HG02885 (cell line): Measurements from ENCODE around the gene HDGFL3.
"Not testable (repeated sequence)": the region's sequence is repeated elsewhere in the genome, so short reads cannot be mapped to it uniquely, and the experiment has no call there.

Source experiments
- ATAC-seq: cut with Tn5 transposase; IDR thresholded peaks from one replicate; pipeline ENCODE4 v1.9.1; 2021; ENCODE audit warnings: mild to moderate bottlenecking; ENCODE audit not compliant: unreplicated experiment, poor library complexity

Gene HDGFL3

DNA sequence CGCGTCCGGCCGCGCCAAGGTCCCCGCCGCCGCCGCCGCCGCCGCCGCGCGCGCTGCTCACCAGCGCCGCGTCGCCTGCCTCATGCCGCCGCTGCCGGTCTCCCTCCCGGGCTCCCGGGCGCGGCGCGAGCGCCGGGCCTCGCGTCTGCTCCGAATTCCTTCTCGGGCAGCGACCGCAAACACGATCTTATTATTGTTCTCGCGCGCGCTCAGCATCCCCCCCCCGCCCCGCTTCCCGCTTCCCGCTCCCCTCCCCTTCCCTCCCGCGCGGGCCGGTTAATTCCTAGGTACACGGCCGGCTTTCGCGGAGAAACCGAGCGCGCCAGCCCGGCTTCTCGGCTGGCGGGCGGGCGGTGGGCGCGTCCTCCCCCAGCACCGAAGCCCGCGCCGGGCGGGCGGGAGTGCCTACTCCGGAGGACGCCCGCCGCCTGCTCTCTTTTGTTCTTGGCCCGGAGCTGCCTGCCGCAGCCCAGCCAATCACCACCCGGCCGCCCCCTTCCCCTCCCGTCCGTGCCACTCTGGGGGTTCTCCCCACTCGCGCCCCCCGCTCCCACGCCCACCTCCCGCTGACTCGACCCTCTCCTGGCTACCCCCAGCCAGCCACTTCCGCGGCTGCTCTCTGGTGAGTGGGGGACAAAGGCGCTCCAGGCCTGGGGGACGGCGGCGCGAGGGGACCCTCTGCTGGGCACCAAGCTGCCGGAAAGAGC, at the start of gene HDGFL3:
Gene HDGFL3, minus strand, starts transcription at position 164 of the 707 bp plus-strand sequence. CDS start 409 bp downstream, outside the sequence.
- ATAC-seq: peak; percentile 44

DNA sequence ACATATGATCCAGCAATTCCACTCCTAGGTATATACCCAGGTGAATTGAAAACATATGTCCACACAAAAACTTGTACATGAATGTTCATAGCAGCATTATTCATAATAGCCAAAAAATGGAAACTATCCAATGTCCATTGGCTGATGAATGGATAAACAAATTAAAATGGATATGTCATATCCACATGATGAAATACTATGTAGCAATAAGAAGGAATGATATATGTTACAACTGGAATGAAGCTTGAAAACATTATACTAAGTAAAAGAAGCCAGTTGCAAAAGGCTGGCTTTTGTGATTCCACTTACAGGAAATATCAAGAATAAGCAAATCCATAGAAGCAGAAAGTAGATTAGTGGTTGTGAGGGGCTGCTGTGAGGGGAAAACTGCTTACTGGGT, 43.2 kb upstream of the HDGFL3 start:
- ATAC-seq: no peak

DNA sequence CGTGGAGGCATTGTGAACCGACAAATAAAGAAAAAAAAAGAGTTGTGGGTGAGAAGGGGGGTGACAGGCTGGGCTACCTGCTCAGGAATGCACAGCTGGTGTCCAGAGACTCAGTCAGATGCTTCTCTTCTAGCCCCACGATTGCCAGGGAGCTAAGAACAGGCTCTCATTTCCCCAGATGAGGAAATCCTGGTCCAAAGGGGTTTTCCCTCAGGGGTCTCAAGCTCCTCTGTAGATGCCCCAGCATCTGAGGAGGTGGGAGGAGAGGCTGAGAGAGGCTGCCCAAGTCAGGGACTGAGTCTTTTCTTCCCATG, 41.4 kb upstream of the HDGFL3 start:
- no peak for ATAC-seq

DNA sequence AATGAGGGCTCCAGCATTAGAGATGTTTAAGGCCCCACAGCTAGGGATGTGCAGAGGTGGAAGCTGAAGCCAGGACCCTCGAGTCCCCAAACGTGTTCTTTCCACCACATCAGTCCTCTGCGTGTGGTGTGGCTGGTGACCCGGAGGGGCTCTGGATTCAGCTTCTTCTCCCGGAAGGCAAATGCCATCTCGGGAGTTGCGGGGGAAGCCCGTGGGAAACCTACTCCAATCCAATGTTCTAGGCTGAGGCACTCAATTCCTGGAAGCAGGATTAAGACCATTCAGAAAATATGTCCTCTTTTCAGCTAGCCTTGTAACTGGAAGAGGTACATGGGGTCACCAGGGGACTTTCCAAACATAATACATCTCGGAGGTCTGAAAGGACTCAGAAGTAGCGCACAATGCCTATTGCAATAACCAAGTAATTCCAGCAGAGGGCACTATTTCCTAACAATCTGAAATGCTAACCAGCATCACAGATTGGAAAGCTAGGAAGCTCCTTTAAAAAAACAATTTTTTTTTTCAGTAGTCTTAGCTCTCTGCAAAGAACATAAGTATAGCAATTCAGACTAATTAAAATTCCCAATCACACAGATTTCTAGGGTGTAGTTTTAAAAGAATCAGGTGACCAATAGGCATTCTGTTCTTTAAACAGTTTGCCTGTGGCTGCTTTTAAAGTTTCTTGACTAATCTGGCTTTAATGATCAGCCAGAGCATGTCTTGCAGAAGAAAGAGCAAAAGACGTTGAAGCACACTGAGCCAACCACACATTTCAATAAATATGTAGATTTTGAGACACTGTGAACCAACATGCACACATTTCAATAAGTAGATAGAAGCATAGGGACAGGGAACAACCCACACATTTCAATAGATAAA, 40.8 kb upstream of the HDGFL3 start:
- ATAC-seq: no peak

DNA sequence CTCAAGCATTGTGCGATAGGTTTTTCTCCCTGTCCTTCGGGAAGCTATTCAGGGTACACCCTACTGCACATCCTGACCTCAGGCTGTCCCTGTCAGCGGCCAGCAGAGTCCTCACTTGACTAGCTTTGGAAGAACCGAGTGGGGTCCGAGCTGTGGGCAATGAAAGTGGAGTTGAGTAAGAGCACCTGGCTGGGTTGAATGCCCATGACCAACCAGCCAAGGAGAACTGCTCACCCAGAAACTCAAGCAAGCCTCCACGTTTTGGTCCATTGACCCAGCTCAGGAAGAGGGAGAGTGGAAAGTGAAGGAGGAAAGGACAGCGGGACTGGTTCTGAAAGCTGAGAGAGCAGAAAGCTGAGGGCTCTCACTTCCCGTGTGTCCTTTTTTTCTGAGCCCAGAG, 36.0 kb upstream of the HDGFL3 start:
- no peak for ATAC-seq

DNA sequence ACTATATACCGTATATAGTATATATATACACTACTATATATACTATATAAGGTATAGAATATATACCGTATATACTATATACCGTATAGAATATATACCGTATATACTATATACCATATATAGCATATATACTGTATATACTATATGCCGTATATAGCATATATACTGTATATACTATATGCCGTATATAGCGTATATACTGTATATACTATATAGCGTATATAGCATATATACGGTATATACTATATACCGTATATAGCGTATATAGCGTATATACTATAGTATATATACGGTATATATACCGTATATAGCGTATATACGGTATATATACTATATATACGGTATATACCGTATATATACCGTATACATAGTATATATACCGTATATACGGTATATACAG, 22.6 kb upstream of the HDGFL3 start:
- ATAC-seq: no peak

DNA sequence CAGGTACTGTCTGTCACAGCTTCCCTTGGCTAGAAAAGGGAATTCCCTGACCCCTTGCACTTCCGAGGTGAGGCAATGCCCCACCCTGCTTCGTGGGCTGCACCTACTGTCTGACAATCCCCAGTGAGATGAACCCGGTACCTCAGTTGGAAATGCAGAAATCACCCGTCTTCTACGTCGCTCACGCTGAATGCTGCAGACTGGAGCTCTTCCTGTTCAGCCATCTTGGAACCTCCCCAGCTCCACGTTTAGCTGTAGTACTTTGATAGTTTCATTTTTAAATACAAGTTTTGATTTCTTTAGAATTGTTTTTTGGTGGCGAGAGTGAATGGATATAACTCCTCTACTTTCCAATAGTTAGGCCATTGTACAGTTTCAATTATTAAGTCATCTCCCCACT, 17.8 kb upstream of the HDGFL3 start:
- ATAC-seq: no peak

DNA sequence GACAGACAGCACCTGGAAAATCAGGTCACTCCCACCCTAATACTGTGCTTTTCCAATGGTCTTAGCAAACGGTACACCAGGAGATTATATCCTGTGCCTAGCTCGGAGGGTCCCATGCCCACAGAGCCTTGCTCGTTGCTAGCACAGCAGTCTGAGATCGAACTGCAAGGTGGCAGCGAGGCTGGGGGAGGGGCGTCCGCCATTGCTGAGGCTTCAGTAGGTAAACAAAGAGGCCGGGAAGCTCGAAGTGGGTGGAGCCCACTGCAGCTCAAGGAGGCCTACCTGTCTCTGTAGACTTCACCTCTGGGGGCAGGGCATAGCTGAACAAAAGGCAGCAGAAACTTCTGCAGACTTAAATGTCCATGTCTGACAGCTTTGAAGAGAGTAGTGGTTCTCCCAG, 14.2 kb upstream of the HDGFL3 start:
- not testable (repeated sequence) for ATAC-seq

DNA sequence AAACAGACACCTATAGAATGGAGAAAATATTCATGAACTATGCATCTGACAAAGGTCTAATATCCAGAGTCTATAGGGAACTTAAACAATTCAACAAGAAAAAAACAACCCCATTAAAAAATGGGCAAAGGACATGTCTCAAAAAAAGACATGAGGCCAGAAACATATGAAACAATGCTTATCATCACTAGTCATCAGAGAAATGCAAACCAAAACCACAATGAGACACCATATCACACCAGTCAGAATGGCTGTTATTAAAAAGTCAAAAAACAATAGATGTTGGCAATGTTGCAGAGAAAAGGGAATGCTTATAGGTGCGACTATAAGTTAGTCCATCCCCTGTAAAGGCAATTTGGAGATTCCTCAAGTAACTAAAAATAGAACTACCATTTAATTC, 11.4 kb upstream of the HDGFL3 start:
- no peak for ATAC-seq

DNA sequence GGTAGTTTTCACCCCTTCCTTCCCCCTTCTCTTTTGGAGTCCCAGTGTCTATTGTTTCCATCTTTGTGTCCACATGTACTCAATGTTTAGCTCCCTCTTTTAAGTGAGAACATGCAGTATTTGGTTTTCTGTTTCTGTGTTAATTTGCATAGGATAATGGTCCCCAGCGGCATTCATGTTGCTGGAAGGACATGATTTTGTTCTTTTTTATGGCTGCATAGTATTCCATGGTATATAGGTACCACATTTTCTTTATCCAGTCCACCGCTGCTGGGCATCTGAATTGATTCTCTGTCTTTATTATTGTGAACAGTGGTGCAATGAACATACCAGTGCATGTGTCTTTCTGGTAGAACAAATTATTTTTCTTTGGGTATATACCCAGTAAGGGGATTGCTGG, 7.7 kb upstream of the HDGFL3 start:
- no peak for ATAC-seq

DNA sequence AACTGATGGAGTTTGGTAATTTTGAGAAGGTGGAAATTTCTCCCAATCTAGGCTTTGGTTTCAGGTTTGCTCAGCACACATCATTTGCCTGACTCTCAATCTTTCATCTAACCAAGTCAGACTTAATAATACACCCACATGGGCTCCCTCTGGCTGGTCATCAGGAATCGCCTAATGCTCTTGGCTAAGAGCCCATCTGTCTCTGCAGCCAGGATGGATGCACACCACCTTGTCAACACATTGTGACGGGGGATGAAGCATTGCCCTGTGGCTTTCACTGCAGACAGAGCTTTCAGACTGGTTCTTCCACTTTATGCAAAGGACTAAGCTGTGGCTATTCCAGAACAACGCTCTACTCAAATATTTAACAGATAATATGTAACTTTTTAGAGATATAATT, 3.0 kb upstream of the HDGFL3 start:
- ATAC-seq: no peak

DNA sequence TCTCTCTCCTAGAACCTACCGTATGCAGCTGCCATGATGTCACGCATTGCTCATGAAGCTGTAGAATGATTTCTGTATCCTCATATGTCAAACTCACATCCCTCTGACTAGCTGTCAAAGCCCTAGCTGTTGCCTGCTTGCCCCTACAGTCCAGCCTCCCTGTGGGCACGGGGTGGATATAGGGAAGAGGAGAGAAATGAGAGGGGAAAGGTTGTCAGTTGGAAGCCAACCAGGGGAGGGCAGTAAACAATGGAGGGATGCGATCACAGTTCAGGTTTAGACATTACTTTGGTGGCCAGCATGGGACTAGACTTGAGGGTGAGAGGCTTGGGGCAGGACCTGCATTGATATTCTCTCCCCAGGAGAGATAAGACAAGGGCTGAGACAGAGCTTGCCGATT, 1.7 kb upstream of the HDGFL3 start:
- ATAC-seq: no peak

DNA sequence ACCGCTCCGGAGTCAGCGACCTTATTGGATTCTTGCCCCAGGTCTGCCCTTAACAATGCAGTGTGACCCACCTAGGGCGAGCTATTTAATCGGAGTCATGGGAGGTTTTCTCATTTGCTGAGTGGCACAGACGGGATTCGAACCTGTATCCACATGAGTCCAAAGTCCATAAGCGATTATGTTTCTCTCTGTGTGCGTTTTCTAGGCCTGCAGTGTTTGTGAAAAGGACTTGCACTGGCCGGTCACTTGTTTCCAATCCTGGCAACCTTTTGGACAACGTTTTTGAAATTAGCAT, 691 bp upstream of the HDGFL3 start:
- ATAC-seq: no peak

DNA sequence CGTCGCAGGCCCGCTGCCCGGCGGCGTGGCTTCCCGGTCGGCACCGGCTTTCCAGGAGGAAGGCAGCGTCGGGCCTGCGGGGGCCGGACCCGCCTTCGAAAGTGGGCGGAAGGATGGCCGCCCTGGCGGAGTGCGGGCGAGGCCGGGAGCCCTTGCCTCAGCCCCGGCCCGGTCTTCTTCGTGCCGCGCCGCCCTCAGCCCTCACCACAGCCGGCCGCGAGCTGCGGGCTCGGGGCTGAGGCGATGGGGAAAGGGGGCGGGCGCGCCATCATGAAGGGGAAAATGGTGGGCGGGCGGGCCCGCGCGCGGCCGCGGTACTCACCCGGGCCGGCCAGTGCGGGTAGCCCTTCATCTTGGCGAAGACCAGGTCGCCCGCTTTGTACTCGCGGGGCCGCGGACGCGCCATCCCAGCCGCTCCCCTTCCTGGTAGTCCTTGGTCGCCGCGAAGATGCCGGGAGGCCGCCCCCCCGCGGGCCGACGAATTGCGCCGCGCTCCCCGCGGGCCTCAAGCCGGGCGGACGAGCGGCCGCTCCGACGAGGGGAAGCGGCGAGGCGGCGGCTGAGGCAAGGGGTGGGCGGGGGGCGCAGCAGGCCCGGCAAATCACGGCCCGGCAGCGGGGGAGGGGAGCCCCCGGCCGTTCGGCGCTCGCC, 489 bp downstream of the HDGFL3 start:
- peak; percentile 34 for ATAC-seq

DNA sequence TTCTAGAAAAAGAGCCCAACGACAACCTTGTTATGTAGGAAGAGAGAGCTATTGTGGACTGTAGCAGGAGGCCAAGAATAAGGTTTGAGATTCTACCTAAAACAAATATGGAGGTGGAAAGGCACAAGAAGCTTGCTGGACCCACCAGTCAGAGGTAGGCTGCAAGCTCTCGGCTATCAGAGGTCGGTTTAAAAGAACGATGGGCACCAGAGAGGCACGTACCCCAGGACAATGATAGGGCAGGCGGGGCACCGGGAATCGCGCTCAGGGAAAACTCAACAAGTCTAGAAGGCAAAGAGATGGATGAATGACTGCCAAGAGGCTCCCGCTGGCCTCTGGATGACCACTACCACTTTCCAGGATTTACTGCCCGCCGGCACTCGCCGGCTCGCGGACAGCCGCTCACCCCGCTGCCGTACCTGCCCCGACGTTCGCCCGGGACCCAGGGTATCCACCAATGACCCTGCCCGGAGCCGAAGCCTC, 1.1 kb downstream of the HDGFL3 start:
- no peak for ATAC-seq

DNA sequence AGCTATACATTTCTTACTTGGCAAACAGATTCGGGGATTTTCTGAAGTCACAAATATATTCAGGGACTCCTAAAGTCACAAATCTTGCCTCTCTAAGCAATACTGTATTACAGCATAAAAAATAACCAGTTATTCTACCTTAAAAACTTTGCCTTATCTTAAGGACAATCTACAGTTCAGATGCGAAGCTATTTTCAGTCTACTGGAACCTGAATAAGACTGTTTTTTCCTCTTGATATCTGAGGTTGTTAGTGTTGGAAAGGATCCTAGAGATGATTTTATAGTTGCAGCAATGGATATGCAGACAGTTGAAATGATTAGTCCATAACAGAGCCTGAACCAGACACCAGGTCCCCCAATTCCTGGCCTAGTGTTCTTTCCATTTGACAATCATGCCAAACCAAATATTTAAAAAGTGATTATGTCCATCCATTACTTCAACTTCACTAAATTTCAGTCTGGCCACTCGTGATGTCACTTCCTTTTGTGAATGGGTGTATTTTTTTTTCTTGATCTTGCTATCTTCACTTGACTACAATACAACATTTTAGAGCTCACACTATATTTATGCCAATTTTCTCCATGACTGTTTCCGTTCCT, 1.8 kb downstream of the HDGFL3 start:
- no peak for ATAC-seq

DNA sequence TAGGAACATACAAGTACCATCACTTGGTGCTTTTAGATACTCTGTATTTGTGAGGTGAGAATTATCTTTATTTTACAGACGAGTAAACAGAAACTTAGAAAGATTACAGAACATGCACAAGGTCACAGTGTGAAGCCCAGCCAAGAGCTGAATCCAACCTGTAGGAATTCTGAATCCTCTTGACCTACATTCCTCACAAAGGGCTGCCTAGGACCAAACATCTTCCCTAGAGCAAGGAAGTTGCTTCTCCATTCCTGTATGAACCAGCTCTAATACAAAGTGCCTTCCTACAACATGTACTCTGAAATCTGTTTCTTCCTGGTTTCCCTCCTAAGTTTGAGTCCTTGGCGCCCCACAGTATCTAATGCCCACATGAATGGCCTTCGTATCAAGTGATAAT, 2.9 kb downstream of the HDGFL3 start:
- no peak for ATAC-seq

DNA sequence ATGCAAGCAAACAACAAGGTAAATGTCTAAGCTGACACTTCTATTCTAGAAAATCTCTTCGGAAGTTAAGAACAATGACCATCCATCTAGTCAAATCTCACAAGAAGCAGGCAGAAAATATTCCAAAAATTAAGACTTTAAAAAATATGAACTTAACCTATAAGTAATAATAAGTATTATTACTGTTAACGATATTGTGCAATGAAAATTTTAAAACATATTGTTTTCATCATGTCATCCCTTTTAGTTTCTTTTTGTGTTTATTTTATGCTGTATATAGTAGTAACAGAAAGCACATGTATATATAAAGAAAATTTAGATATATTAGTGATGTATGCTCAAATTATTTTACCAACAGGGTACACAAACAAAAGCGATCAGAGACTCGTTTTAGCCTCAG, 4.1 kb downstream of the HDGFL3 start:
- no peak for ATAC-seq

DNA sequence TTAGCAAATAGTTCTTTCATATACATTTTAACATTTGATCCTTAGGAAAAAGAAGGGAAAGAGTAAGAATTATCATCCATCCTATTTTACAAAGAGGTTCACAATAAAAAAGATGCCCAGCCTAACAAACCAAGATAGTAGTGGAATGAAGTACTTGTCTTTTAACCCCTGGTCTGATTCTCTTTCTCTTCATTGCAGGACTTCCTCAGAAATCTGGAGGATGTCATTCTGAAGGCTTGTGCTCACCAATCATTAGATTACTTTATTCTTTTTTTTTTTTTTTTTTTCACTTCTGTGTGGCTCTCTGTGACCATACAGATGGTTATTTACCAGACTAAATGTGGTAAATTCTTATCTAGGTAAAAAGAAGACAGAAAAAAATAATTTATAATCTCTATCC, 7.0 kb downstream of the HDGFL3 start:
- no peak for ATAC-seq

DNA sequence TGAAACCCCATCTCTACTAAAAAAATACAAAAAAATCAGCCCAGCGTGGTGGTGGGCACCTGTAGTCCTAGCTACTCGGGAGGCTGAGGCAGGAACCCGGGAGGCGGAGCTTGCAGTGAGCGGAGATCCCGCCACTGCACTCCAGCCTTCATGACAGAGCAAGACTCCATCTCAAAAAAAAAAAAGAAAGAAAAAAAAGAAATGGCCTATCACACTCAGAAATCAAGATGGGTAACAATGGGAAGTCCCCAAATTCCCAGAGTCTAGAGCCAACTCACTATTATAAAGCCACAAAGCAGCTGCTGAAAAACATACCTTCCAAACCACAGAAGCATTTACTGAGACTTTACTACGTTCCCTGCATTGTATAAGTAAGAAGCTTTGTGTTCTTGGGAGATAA, 7.5 kb downstream of the HDGFL3 start:
- no peak for ATAC-seq

DNA sequence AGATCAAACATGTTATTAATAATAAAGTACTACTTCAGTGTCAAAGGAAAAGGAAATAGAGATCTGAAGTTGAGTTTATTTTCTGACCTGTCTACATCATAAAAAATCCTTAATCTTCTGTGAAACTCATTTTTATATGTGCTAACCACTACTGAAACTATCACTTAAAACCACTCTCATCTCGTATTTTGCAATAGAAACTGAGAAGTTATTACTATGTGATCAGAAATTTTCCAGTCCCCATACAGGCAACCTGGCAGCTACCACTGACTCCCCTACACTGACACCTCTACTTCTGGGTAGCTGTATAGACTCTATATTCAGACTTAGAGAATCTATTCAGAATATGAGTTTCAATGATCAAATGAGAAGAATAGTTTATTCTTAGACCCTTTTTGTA, 8.3 kb downstream of the HDGFL3 start:
- ATAC-seq: peak; percentile 80
